GM12865 (cell line): ENCODE data around the gene COPS6.

ENCODE experiments used
- DNase-seq: peaks from one replicate; pipeline ENCODE4 v3.0.0; 2010; ENCODE audit warnings: low read depth
- H3K4me3 ChIP-seq: 2 replicates; pipeline ENCODE4 v1.5.1; 2011; ENCODE audit warnings: mild to moderate bottlenecking, low read depth, low read length, control low read depth
- TF ChIP-seq, protein P1 (sequence below): IDR thresholded peaks from 2 replicates; pipeline ENCODE4 v1.5.1; 2011; ENCODE audit warnings: low read length, control low read depth, low read depth, inconsistent platforms; ENCODE audit not compliant: insufficient read depth; ENCODE audit errors: missing control alignments

COPS6 gene

GRCh38 chr7:100079024-100079560, 9.7 kb upstream of the COPS6 start:
- TF ChIP-seq, protein P1, sequence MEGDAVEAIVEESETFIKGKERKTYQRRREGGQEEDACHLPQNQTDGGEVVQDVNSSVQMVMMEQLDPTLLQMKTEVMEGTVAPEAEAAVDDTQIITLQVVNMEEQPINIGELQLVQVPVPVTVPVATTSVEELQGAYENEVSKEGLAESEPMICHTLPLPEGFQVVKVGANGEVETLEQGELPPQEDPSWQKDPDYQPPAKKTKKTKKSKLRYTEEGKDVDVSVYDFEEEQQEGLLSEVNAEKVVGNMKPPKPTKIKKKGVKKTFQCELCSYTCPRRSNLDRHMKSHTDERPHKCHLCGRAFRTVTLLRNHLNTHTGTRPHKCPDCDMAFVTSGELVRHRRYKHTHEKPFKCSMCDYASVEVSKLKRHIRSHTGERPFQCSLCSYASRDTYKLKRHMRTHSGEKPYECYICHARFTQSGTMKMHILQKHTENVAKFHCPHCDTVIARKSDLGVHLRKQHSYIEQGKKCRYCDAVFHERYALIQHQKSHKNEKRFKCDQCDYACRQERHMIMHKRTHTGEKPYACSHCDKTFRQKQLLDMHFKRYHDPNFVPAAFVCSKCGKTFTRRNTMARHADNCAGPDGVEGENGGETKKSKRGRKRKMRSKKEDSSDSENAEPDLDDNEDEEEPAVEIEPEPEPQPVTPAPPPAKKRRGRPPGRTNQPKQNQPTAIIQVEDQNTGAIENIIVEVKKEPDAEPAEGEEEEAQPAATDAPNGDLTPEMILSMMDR = no peak
- no peak overlapping the region for H3K4me3 ChIP-seq
- DNase-seq = no peak

DNA sequence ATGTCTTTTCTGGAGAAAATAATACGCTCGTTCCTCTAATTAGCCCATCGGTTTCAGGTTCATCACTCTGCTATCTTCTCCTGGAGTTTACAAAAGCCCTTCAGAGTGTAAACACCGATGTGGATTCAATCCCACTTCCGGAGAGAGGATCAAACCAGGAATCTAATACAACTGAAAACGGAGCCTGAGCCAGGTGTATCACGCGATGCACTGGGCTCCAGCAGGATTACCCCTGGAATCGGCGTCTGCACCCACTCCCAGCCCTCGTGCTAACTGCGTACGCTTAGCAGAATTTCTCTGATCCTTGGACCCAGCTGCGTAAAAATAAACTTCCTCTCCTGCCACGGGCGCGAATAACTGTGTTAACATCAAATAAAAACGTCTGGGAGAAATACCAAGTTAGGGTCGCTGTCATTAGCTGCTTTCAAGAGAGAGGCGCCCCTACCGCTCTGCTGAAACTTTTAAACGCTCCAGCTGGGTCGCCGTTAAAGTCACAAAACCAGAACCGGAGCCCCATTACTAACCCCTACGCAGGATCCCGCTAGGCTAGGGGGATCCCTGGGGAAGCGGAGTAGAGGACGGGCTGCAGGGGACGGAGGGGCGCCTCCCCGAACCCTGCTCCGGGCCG, 7.7 kb upstream of the COPS6 start:
- H3K4me3 ChIP-seq = peak overlapping the region; percentile 78
- TF ChIP-seq, protein P1 = no peak
- no peak for DNase-seq

DNA sequence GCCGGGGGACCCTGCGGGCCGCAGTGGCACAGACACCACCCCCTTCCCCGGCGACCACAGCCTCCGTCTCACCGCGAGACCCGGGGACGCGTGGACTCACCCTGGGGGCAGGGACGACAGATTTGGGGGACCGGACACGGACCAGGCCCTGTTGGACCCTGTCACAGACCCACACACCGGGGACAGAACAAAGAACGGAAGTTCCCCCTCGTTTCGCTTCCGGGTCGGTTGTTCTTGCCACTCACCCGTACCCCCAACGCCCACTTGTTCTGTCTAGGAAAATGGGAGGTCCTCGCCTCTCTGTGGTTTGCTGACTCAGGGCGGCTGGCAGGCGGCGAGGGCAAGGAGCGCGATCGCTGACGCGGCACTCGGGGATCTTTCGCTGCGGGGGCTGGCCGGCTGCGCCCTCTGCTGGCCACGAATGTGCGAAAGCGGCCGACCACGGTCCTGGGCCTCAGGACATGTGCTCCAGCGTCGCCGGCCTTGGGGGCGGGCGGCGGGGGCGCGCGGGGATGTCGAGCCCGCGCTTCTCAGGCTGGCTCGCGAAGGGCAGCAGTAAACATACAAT, 7.2 kb upstream of the COPS6 start, which contains the start of gene ZNF3:
Gene ZNF3, minus strand, starts transcription at position 189 of the 568 bp plus-strand sequence. CDS start 4,366 bp downstream, outside the sequence.
- DNase-seq = peak; percentile 100
- peak within 1 kb of the TSS; percentile 78 for H3K4me3 ChIP-seq
- TF ChIP-seq, protein P1 = peak; percentile 88

DNA sequence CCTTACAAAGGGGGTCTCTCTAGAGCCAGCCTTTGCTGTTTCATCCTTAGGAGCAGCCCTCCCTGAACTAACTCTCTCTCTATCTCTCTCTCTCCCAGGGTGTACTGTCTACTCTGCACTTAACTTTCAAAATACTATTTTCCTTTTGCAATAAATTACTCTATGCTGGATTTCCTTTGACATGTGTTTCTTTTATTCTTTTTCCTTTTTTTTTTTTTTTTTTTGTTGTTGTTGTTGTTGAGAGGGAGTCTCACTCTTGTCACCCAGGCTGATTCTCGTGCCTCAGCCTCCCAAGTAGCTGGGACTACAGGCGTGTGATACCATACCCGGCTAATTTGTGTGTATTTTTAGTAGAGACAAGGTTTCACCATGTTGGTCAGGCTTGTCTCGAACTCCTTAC, 5.8 kb upstream of the COPS6 start:
- H3K4me3 ChIP-seq = no peak overlapping the region
- DNase-seq = no peak
- TF ChIP-seq, protein P1 = no peak

DNA sequence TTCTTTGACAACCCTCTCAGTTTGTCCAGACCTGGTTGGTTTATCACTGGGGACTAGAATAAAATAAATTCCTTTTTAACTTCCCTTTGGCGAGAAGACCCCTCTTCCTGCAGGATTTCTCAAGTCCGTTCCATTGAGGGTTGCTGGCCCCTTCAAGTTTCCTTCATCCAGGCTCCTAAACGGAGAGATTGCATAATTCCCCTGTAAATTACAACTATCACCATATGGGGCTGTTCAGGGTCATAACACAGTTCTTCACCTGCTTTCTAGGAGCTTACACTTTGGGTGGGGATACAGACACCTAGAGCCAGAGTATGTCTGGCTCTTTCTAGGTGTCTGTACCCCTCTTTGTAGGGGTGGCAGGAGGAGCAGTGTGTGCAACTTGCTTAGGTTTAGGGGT, 3.3 kb upstream of the COPS6 start:
- TF ChIP-seq, protein P1 = no peak
- no peak overlapping the region for H3K4me3 ChIP-seq
- no peak for DNase-seq

DNA sequence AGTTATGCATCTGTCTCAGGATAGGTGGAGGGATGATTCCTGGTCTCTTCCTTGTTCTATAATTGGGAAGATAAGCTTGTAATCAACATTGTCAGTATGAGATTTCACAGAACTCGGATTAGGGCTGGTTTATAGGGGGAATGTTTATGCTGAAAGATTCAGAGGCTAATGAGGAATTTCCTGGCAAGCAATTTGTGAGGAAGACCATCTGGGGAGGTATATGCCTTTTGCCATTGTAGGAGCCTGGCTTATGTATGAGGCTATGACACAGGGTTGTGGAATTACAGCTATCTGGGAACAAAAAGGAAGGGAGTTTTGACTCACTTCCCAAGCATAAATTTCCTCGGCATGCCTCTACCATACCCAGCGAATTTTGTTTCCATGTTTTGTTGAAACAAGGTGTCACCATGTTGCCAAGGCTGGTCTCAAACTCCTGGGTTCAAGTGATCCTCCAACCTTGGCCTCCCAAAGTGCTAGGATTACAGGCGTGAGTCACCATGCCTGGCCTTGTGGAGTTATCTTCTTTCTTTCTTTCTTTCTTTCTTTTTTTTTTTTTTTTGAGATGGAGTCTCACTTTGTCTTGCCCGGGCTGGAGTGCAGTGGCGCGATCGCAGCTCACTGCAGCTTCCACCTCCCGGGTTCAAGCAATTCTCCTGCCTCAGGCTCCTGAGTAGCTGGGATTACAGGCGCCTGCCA, 1.6 kb upstream of the COPS6 start:
- TF ChIP-seq, protein P1 = no peak
- no peak for DNase-seq
- H3K4me3 ChIP-seq = no peak overlapping the region
